Spleen (tissue), 13 donors: Measurements from ENCODE around the gene COL8A2. TPM values are rescaled to one million over a fixed set of nuclear protein-coding genes. Genes with fewer than 3 reads are reported as not detected.
A peak's percentile ranks its signal among the peaks of the same experiment; 100 is the strongest.

Experiments
- DNase-seq: peaks from one replicate; pipeline ENCODE4 v3.0.0-alpha.2; 2020
- H3K27ac ChIP-seq, 8 donors: fragments of 200-600 bp; sonication (generic) in 7 of 8; 1 replicate in 4 of 8; 2 replicates in 4 of 8; pipeline versions ENCODE4 v1.5.0 to v1.8.0; 2016 to 2021; ENCODE audit warnings: inconsistent platforms in 4 of 8, mild to moderate bottlenecking in 4 of 8, moderate library complexity in 1 of 8
- H3K27me3 ChIP-seq, 7 donors: fragments of 200-600 bp; sonication (generic) in 6 of 7; replicated peaks in 1 of 7; 1 replicate in 4 of 7; 2 replicates in 3 of 7; pipeline versions ENCODE4 v1.5.0 to v1.8.0; 2016 to 2021; ENCODE audit warnings: inconsistent platforms in 3 of 7, mild to moderate bottlenecking in 1 of 7
- H3K36me3 ChIP-seq, 6 donors: fragments of 200-600 bp; sonication (generic) in 5 of 6; 1 replicate in 4 of 6; 2 replicates in 2 of 6; pipeline versions ENCODE4 v1.5.0 to v1.8.0; 2016 to 2021; ENCODE audit warnings: inconsistent platforms in 2 of 6
- H3K4me1 ChIP-seq, 6 donors: fragments of 200-600 bp; sonication (generic) in 5 of 6; 1 replicate in 3 of 6; 2 replicates in 3 of 6; pipeline versions ENCODE4 v1.5.0 to v1.8.0; 2016 to 2021; ENCODE audit warnings: inconsistent platforms in 3 of 6
- H3K4me3 ChIP-seq, 8 donors: fragments of 200-600 bp; sonication (generic) in 7 of 8; 1 replicate in 4 of 8; 2 replicates in 4 of 8; pipeline versions ENCODE4 v1.5.0 to v1.8.0; 2016 to 2021; ENCODE audit warnings: inconsistent platforms in 4 of 8, mild to moderate bottlenecking in 4 of 8, moderate library complexity in 2 of 8
- H3K9me3 ChIP-seq, 8 donors: fragments of 200-600 bp; sonication (generic) in 7 of 8; 1 replicate in 4 of 8; 2 replicates in 4 of 8; pipeline versions ENCODE4 v1.5.0 to v1.8.0; 2016 to 2021; ENCODE audit warnings: inconsistent platforms in 4 of 8
- CTCF ChIP-seq, 11 experiments: fragments of 200-600 bp in 7 of 11; fragments of 450-650 bp in 4 of 11; sonication (generic) in 4 of 11; IDR thresholded peaks in 8 of 11; conservative IDR thresholded peaks in 3 of 11; 1 replicate in 7 of 11; 2 replicates in 4 of 11; pipeline versions ENCODE4 v1.4.0 to v1.8.0; 2016 to 2021; ENCODE audit warnings: antibody characterized with exemption in 11 of 11, inconsistent platforms in 4 of 11, mild to moderate bottlenecking in 1 of 11
- POLR2A ChIP-seq, 3 donors: fragments of 450-650 bp; IDR thresholded peaks; one replicate each; pipeline ENCODE4 v1.5.1; 2017; ENCODE audit warnings: antibody characterized with exemption in 3 of 3, mild to moderate bottlenecking in 1 of 3
- POLR2AphosphoS5 ChIP-seq, 3 donors: sonication (generic); formaldehyde crosslinking; IDR thresholded peaks; one replicate each; pipeline ENCODE4 v1.5.1; 2017; ENCODE audit warnings: antibody characterized with exemption in 3 of 3
- WGBS, 5 donors: extraction: QIAGEN DNeasy Blood & Tissue Kit in 3 of 5; methylation state at CpG; one replicate each; pipeline versions ENCODE4 v1.1.5 to v1.1.7; 2013 to 2018; 5-methylcytosine and 5-hydroxymethylcytosine counted together
- intact Hi-C: fragments of 100-400 bp; cut with DNase I; formaldehyde crosslinking; loops from one replicate; pipeline ENCODE4 v1.15.0; 2023; ENCODE audit warnings: low total_unique reads
- long read RNA-seq, 2 donors: transcript quantifications; one replicate each; lab custom pipeline, GENCODE V29; 2026
- polyA plus RNA-seq, 3 donors: library from polyadenylated mRNA; stranded (reverse); fragments of 200-250 nt; gene quantifications; one replicate each; pipeline ENCODE4 v1.2.1, GENCODE V29; 2013
- total RNA-seq, 7 donors: library from RNA; depleted of rRNA in 3 of 7; stranded (reverse); fragments of >200 nt in 3 of 7; fragmentation: NEBNext Ultra II Directional in 4 of 7; extraction: Animal tissue kit (Norgen Biotek cat#: 25700) in 4 of 7; gene quantifications; one replicate each; pipeline versions ENCODE4 v1.1.0 to v1.2.1, GENCODE V29; 2016 to 2021
- donor health status: healthy with polysubstance abuse.
- donor health status: DM: no; HTN: no; CAD: no; lungs with moderate emphysema.
- donor health status: DM: no; HTN: no; CAD: no.
- donor health status: Bipolar disorder and iron deficiency.
- donor health status: healthy.
- donor health status: DM: no; HTN: no; CAD: no.
- donor health status: DM: yes; HTN: yes; CAD: no.

COL8A2 gene
- total RNA-seq (10 to 100 TPM in 4 of 7 donors, 1 to 10 TPM in 3; 7.0 to 32.0 (median 10.3) TPM), polyA plus RNA-seq (1 to 10 TPM; 2.1 to 5.9 (median 4.3) TPM)
- long read RNA-seq, donor 1, full-length matches to known transcripts: 1 of 54 reads
- long read RNA-seq, donor 1, partial matches to known transcripts: 53 of 54 reads
- long read RNA-seq, donor 1, other reads (novel, unspliced or antisense): 0 of 54 reads
- long read RNA-seq, donor 2, full-length matches to known transcripts: 2 of 2 reads
- long read RNA-seq, donor 2, partial matches to known transcripts: 0 of 2 reads
- long read RNA-seq, donor 2, other reads (novel, unspliced or antisense): 0 of 2 reads

- no peaks in the 10 kb centered on the region for H3K36me3 ChIP-seq
- TF ChIP-seq POLR2AphosphoS5 (IDR thresholded peaks at IDR 0.05) (peak in 1 of 3 donors; percentile 18), POLR2A (IDR thresholded peaks at IDR 0.05) (no peak)
- intact Hi-C loops: no loop called here
- peaks cover 7 to 57% (median 21%) of the 10 kb centered on the region in 6 donors for H3K4me1 ChIP-seq
- WGBS, 5 donors: 12 to 61% (median 17%) methylated on average over 12 to 77 of the region's 77 CpGs
- H3K27me3 ChIP-seq: peaks cover 0 to 35% (median 10%) of the 10 kb centered on the region in 7 donors
- peak within 1 kb of the TSS in 7 of 8 donors; percentile 12 to 67 (median 37) for H3K4me3 ChIP-seq
- DNase-seq: no peak
- no peaks in the 10 kb centered on the region for H3K9me3 ChIP-seq
- H3K27ac ChIP-seq: peak within 1 kb of the TSS in 5 of 8 donors; percentile 22 to 74 (median 48)
Measured at GRCh38 chr1:36125129-36125991, at the start of gene COL8A2. Gene COL8A2, minus strand, starts transcription at chr1:36125222. Its CDS starts 24,980 bp downstream, at chr1:36100242.

- H3K36me3 ChIP-seq: peaks cover 3 to 100% (median 95%) of the 10 kb centered on the region in 6 donors
- 87 to 94% (median 90%) methylated on average over 11 of the region's 11 CpGs for WGBS, 5 donors
- peak overlapping the region in 2 of 8 donors; percentile 21 to 58 for H3K27ac ChIP-seq
Measured at GRCh38 chr1:36174713-36175112, 49.7 kb upstream of the COL8A2 start.

GRCh38 chr1:36172983-36173382 lies 48.0 kb upstream of the COL8A2 start:
- H3K4me1 ChIP-seq: peaks cover 0 to 50% (median 14%) of the 10 kb centered on the region in 6 donors
- no peak overlapping the region for H3K4me3 ChIP-seq
- no peaks in the 10 kb centered on the region for H3K27me3 ChIP-seq
- no peak for DNase-seq
- no peaks in the 10 kb centered on the region for H3K9me3 ChIP-seq
- H3K36me3 ChIP-seq: peaks cover 0 to 98% (median 78%) of the 10 kb centered on the region in 6 donors
- no peak overlapping the region for H3K27ac ChIP-seq
- intact Hi-C loops: no loop called here
- TF ChIP-seq POLR2AphosphoS5 (IDR thresholded peaks at IDR 0.05): no peak
- no peak for TF ChIP-seq POLR2A (IDR thresholded peaks at IDR 0.05)
- no peak for TF ChIP-seq CTCF (IDR thresholded peaks at IDR 0.05 in 8 of 11, conservative IDR thresholded peaks at IDR 0.05 in 3 of 11)
- WGBS, 5 donors: 88 to 92% (median 91%) methylated on average over 2 of the region's 2 CpGs

More at GRCh38 chr1:36174713-36175112, 49.7 kb upstream of the COL8A2 start:
- TF ChIP-seq POLR2A (IDR thresholded peaks at IDR 0.05): no peak
- no peak for TF ChIP-seq CTCF (IDR thresholded peaks at IDR 0.05 in 8 of 11, conservative IDR thresholded peaks at IDR 0.05 in 3 of 11)
- no peak for TF ChIP-seq POLR2AphosphoS5 (IDR thresholded peaks at IDR 0.05)
- no peak for DNase-seq
- Histone ChIP-seq H3K4me1 (peaks cover 0 to 42% (median 11%) of the 10 kb centered on the region in 6 donors), H3K9me3 (no peaks in the 10 kb centered on the region), H3K27me3 (no peaks in the 10 kb centered on the region), H3K4me3 (no peak overlapping the region)
- intact Hi-C loops: no loop called here

- intact Hi-C loops: no loop called here
- H3K27me3 ChIP-seq: no peaks in the 10 kb centered on the region
- peaks cover 0 to 50% (median 16%) of the 10 kb centered on the region in 6 donors for H3K4me1 ChIP-seq
- TF ChIP-seq POLR2AphosphoS5 (IDR thresholded peaks at IDR 0.05) (peak in 2 of 3 donors; percentile 27 to 70), CTCF (IDR thresholded peaks at IDR 0.05 in 8 of 11, conservative IDR thresholded peaks at IDR 0.05 in 3 of 11) (no peak), POLR2A (IDR thresholded peaks at IDR 0.05) (no peak)
- 93 to 98% (median 95%) methylated on average over 21 of the region's 21 CpGs for WGBS, 5 donors
- H3K4me3 ChIP-seq: no peak overlapping the region
- H3K36me3 ChIP-seq: peaks cover 0 to 98% (median 74%) of the 10 kb centered on the region in 6 donors
- no peaks in the 10 kb centered on the region for H3K9me3 ChIP-seq
- no peak for DNase-seq
- H3K27ac ChIP-seq: no peak overlapping the region
Measured at GRCh38 chr1:36172017-36172747, 47.2 kb upstream of the COL8A2 start.
